HepG2 (cell line): ENCODE measurements around the gene SPATA25. TPM values are rescaled to one million over a fixed set of nuclear protein-coding genes. Genes with fewer than 3 reads are reported as not detected.

Source experiments
- ARID2 ChIP-seq: sonication (generic); formaldehyde crosslinking; IDR thresholded peaks from 2 replicates; pipeline ENCODE4 v1.8.1; 2022; ENCODE audit warnings: mild to moderate bottlenecking, missing genetic modification reagents, borderline replicate concordance
- DMAP1 ChIP-seq: IDR thresholded peaks from 2 replicates; pipeline ENCODE4 v1.6.1; 2016
- DPF2 ChIP-seq: sonication (generic); formaldehyde crosslinking; IDR thresholded peaks from 2 replicates; pipeline ENCODE4 v1.4.0; 2020; ENCODE audit warnings: mild to moderate bottlenecking, low read depth, missing genetic modification reagents, borderline replicate concordance
- ELF1 ChIP-seq: sonication (generic); formaldehyde crosslinking; IDR thresholded peaks from 2 replicates; pipeline ENCODE4 v1.4.0; 2020; ENCODE audit warnings: missing genetic modification reagents
- FOSL1 ChIP-seq: sonication (generic); formaldehyde crosslinking; IDR thresholded peaks from 2 replicates; pipeline ENCODE4 v1.9.0; 2021; ENCODE audit warnings: missing genetic modification reagents, borderline replicate concordance
- GATA4 ChIP-seq: sonication (generic); IDR thresholded peaks from 2 replicates; pipeline ENCODE4 v1.6.1; 2016; ENCODE audit warnings: antibody characterized with exemption, low read depth, borderline replicate concordance
- ISX ChIP-seq: sonication (generic); formaldehyde crosslinking; conservative IDR thresholded peaks from 2 replicates; pipeline ENCODE4 v1.5.0; 2020; ENCODE audit warnings: missing genetic modification reagents
- JUN ChIP-seq: sonication (generic); formaldehyde crosslinking; IDR thresholded peaks from 2 replicates; pipeline ENCODE4 v1.4.0; 2020; ENCODE audit warnings: mild to moderate bottlenecking, missing genetic modification reagents
- JUNB ChIP-seq: sonication (generic); formaldehyde crosslinking; IDR thresholded peaks from 2 replicates; pipeline ENCODE4 v1.8.0; 2022; ENCODE audit warnings: missing genetic modification reagents, mild to moderate bottlenecking, borderline replicate concordance
- KDM2A ChIP-seq: sonication (generic); formaldehyde crosslinking; IDR thresholded peaks from 2 replicates; pipeline ENCODE4 v1.4.0; 2020; ENCODE audit warnings: low read depth, missing genetic modification reagents, borderline replicate concordance
- MAF1 ChIP-seq: sonication (generic); formaldehyde crosslinking; IDR thresholded peaks from 2 replicates; pipeline ENCODE4 v1.5.0; 2020; ENCODE audit warnings: missing genetic modification reagents, borderline replicate concordance
- MEIS2 ChIP-seq: sonication (generic); formaldehyde crosslinking; IDR thresholded peaks from 2 replicates; pipeline ENCODE4 v1.9.0; 2021; ENCODE audit warnings: mild to moderate bottlenecking, missing genetic modification reagents
- NR2F6 ChIP-seq, 2 experiments: IDR thresholded peaks; 2 replicates each; pipeline ENCODE4 v1.6.1; 2016; ENCODE audit warnings: antibody characterized with exemption in 1 of 2, mild to moderate bottlenecking in 1 of 2
- SMAD9 ChIP-seq: sonication (generic); formaldehyde crosslinking; IDR thresholded peaks from 2 replicates; pipeline ENCODE4 v1.5.1; 2020; ENCODE audit warnings: mild to moderate bottlenecking, missing genetic modification reagents
- ZBTB1 ChIP-seq: sonication (generic); formaldehyde crosslinking; IDR thresholded peaks from 2 replicates; pipeline ENCODE4 v1.4.0; 2020; ENCODE audit warnings: missing genetic modification reagents, borderline replicate concordance
- ZBTB21 ChIP-seq: sonication (generic); formaldehyde crosslinking; IDR thresholded peaks from 2 replicates; pipeline ENCODE4 v1.4.0; 2020; ENCODE audit warnings: missing genetic modification reagents
- ZBTB8A ChIP-seq: sonication (generic); formaldehyde crosslinking; IDR thresholded peaks from 2 replicates; pipeline ENCODE4 v1.4.0; 2020; ENCODE audit warnings: mild to moderate bottlenecking, low read depth, missing genetic modification reagents, borderline replicate concordance
- ZFP36L2 ChIP-seq: sonication (generic); formaldehyde crosslinking; IDR thresholded peaks from 2 replicates; pipeline ENCODE4 v1.4.0; 2020; ENCODE audit warnings: missing genetic modification reagents
- ZFX ChIP-seq: sonication (generic); formaldehyde crosslinking; IDR thresholded peaks from 2 replicates; pipeline ENCODE4 v1.4.0; 2020; ENCODE audit warnings: mild to moderate bottlenecking, low read depth, missing genetic modification reagents, moderate library complexity
- ZNF205 ChIP-seq: IDR thresholded peaks from 2 replicates; pipeline ENCODE4 v1.6.1; 2018; ENCODE audit warnings: missing biosample characterization, missing genetic modification reagents
- ZNF569 ChIP-seq: sonication (generic); formaldehyde crosslinking; IDR thresholded peaks from 2 replicates; pipeline ENCODE4 v1.5.0; 2020; ENCODE audit warnings: mild to moderate bottlenecking, missing genetic modification reagents, moderate library complexity, borderline replicate concordance
- ZNF644 ChIP-seq: IDR thresholded peaks from 2 replicates; pipeline ENCODE4 v1.6.1; 2016; ENCODE audit warnings: low read depth
- polyA plus RNA-seq, 8 experiments: library from polyadenylated mRNA; depleted of rRNA in 3 of 8; stranded (reverse) in 7 of 8; unstranded in 1 of 8; fragments of >200 nt; fragmentation: Illumina TruSeq in 4 of 8; extraction: Trizol in 4 of 8; gene quantifications; 2 replicates each; pipeline versions ENCODE4 v1.2.1 to v1.2.3, GENCODE V29; 2011 to 2016; ENCODE audit warnings: low read depth in 4 of 8, missing spikeins in 1 of 8, mixed read lengths in 1 of 8; ENCODE audit not compliant: insufficient read depth in 1 of 8
- total RNA-seq, 5 experiments: library from RNA; depleted of rRNA; stranded (reverse); fragments of >200 nt; fragmentation: Illumina TruSeq; extraction: Trizol; gene quantifications; 2 replicates each; pipeline ENCODE4 v1.2.3, GENCODE V29; 2016; ENCODE audit warnings: low read depth in 1 of 5
- TF ChIP-seq, protein P1 (sequence below): IDR thresholded peaks from 2 replicates; pipeline ENCODE4 v1.6.1; 2016; ENCODE audit warnings: mild to moderate bottlenecking
- TF ChIP-seq, protein P2 (sequence below): IDR thresholded peaks from 2 replicates; pipeline ENCODE4 v1.6.1; 2012; ENCODE audit warnings: inconsistent platforms
- TF ChIP-seq, protein P3 (sequence below): sonication (generic); formaldehyde crosslinking; IDR thresholded peaks from 2 replicates; pipeline ENCODE4 v1.5.0; 2020; ENCODE audit warnings: missing genetic modification reagents
- TF ChIP-seq, protein P4 (sequence below): sonication (generic); formaldehyde crosslinking; IDR thresholded peaks from 2 replicates; pipeline ENCODE4 v1.9.0; 2021; ENCODE audit warnings: missing genetic modification reagents, mild to moderate bottlenecking, borderline replicate concordance
- TF ChIP-seq, protein P5 (sequence below): sonication (generic); IDR thresholded peaks from 2 replicates; pipeline ENCODE4 v1.6.1; 2016; ENCODE audit warnings: low read depth, borderline replicate concordance

Gene SPATA25
- total and polyA plus RNA-seq, 2 of the 13 experiments (the other 11 are each of a cell fraction or from before 2014, with no cell fraction given) = 4.8 to 7.6 TPM

DNA sequence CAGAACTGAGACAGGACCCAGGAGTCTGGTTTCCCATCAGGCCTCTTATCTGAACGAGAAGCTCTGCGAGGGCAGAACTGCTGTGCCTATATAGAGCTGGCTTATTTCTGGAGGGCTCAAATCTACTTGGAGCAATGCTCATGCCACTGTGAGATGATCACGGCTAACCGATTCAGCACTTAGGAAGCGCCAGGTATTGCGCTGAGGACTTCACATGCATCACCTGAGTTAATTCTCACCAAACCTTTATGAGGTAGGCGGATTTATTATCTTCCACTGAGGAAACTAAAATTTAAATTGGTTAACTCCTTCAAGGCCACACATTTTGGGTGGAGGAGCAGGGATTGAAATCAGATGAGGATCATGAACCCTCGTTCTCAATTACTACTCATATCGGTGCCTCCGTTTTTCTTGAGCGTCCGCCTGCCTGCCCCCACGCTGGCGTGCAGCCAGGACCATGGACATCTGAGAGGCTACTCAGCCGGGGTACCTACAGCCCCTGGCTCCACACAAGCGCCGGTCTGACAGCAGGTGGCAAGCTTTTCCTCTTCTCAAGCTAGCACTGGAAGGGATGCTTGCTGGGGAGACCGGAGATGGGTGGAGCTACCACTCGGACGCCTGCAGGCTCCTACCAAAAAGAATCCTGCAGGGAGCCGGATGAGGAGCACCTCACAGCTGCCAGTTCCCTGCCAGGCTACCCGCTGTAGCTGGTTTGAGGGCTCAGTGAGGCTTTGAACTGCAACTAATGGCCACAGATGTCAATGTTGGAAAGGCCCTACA lies 46.0 kb upstream of the SPATA25 start (continued):
- TF ChIP-seq, protein P1, sequence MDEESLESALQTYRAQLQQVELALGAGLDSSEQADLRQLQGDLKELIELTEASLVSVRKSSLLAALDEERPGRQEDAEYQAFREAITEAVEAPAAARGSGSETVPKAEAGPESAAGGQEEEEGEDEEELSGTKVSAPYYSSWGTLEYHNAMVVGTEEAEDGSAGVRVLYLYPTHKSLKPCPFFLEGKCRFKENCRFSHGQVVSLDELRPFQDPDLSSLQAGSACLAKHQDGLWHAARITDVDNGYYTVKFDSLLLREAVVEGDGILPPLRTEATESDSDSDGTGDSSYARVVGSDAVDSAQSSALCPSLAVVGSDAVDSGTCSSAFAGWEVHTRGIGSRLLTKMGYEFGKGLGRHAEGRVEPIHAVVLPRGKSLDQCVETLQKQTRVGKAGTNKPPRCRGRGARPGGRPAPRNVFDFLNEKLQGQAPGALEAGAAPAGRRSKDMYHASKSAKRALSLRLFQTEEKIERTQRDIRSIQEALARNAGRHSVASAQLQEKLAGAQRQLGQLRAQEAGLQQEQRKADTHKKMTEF = no peak; the same call in 1 of the 2 replicates
- TF ChIP-seq KDM2A (CRISPR knock-in tag) = peak; percentile 78
- TF ChIP-seq ZNF569 (CRISPR knock-in tag) = no peak
- no peak for TF ChIP-seq ZFP36L2 (CRISPR knock-in tag)
- TF ChIP-seq, protein P2, sequence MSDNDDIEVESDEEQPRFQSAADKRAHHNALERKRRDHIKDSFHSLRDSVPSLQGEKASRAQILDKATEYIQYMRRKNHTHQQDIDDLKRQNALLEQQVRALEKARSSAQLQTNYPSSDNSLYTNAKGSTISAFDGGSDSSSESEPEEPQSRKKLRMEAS = peak; percentile 53; the same call in 1 of the 2 replicates
- no peak for TF ChIP-seq ZBTB8A (CRISPR knock-in tag)
- TF ChIP-seq ZNF644 (CRISPR knock-in tag) = no peak; the same call in 1 of the 2 replicates
- TF ChIP-seq ELF1 = no peak
- TF ChIP-seq NR2F6 (IDR thresholded peaks at IDR 0.05) = 0 out of 2 replicates have a peak, but pooled peaks have one; percentile 20
- TF ChIP-seq NR2F6 (CRISPR knock-in tag; IDR thresholded peaks at IDR 0.05) = peak; percentile 61
- no peak for TF ChIP-seq DMAP1 (CRISPR knock-in tag)
- TF ChIP-seq ARID2 = 0 out of 2 replicates have a peak, but pooled peaks have one; percentile 35
- TF ChIP-seq ZBTB1 = no peak
- TF ChIP-seq GATA4 = no peak
- TF ChIP-seq MAF1 (CRISPR knock-in tag) = no peak
- TF ChIP-seq JUNB = no peak
- no peak for TF ChIP-seq SMAD9 (CRISPR knock-in tag)
- TF ChIP-seq ISX (CRISPR knock-in tag) = no peak
- TF ChIP-seq, protein P3, sequence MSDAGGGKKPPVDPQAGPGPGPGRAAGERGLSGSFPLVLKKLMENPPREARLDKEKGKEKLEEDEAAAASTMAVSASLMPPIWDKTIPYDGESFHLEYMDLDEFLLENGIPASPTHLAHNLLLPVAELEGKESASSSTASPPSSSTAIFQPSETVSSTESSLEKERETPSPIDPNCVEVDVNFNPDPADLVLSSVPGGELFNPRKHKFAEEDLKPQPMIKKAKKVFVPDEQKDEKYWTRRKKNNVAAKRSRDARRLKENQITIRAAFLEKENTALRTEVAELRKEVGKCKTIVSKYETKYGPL (CRISPR knock-in tag) = no peak
- no peak for TF ChIP-seq DPF2
- TF ChIP-seq, protein P4, sequence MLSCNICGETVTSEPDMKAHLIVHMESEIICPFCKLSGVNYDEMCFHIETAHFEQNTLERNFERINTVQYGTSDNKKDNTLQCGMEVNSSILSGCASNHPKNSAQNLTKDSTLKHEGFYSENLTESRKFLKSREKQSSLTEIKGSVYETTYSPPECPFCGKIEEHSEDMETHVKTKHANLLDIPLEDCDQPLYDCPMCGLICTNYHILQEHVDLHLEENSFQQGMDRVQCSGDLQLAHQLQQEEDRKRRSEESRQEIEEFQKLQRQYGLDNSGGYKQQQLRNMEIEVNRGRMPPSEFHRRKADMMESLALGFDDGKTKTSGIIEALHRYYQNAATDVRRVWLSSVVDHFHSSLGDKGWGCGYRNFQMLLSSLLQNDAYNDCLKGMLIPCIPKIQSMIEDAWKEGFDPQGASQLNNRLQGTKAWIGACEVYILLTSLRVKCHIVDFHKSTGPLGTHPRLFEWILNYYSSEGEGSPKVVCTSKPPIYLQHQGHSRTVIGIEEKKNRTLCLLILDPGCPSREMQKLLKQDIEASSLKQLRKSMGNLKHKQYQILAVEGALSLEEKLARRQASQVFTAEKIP = no peak
- 0 out of 2 replicates have a peak, but pooled peaks have one; percentile 31 for TF ChIP-seq ZBTB21 (CRISPR knock-in tag)
- no peak for TF ChIP-seq ZFX (CRISPR knock-in tag)
- TF ChIP-seq ZNF205 (CRISPR knock-in tag) = peak; percentile 24; the same call in 1 of the 2 replicates
- TF ChIP-seq, protein P5, sequence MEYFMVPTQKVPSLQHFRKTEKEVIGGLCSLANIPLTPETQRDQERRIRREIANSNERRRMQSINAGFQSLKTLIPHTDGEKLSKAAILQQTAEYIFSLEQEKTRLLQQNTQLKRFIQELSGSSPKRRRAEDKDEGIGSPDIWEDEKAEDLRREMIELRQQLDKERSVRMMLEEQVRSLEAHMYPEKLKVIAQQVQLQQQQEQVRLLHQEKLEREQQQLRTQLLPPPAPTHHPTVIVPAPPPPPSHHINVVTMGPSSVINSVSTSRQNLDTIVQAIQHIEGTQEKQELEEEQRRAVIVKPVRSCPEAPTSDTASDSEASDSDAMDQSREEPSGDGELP = peak; percentile 79; the same call in 1 of the 2 replicates
- TF ChIP-seq JUN = no peak
- peak; percentile 72 for TF ChIP-seq MEIS2
- TF ChIP-seq FOSL1 (CRISPR knock-in tag) = no peak
